Panc1 (cell line): Measurements from ENCODE around the gene ZNF333. TPM values are rescaled to one million over a fixed set of nuclear protein-coding genes. Genes with fewer than 3 reads are reported as not detected.

ENCODE experiments used
- ATAC-seq: fragments of 200-7000 bp; cut with Tn5 transposase; 2 replicates; pipeline ENCODE4 v1.9.1; 2020; ENCODE audit warnings: mild to moderate bottlenecking, moderate library complexity
- BruUV-seq: library from RNA; stranded (reverse); fragments of 400-500 nt; replicated peaks from 2 replicates; lab custom pipeline; 2021; lab: Mats Ljungman, UMichigan
- CTCF ChIA-PET: fragments of 300-600 bp; sonication (Branson Sonifier 250); formaldehyde crosslinking; loops from one replicate; lab custom pipeline; 2022; ENCODE audit warnings: antibody characterized with exemption; lab: Charles Lee
- POLR2A ChIA-PET: fragments of 300-600 bp; sonication (Branson Sonifier 250); formaldehyde crosslinking; loops from one replicate; lab custom pipeline; 2022; ENCODE audit warnings: antibody characterized with exemption; lab: Charles Lee
- DNase-seq: peaks from one replicate; pipeline ENCODE4 v3.0.0-alpha.2; 2010; ENCODE audit warnings: low read depth, low spot score
- H3K27ac ChIP-seq: 2 replicates; pipeline ENCODE4 v1.5.1; 2011; ENCODE audit warnings: mild to moderate bottlenecking, low read length, inconsistent platforms
- H3K27me3 ChIP-seq: fragments of 200-500 bp; sonication (Bioruptor generic); 2 replicates; pipeline ENCODE4 v1.6.0; 2014; ENCODE audit warnings: low read length, inconsistent platforms; ENCODE audit not compliant: control insufficient read depth, insufficient read depth
- H3K36me3 ChIP-seq: fragments of 200-500 bp; sonication (Bioruptor generic); 2 replicates; pipeline ENCODE4 v1.5.1; 2014; ENCODE audit warnings: inconsistent platforms, mild to moderate bottlenecking, low read length, moderate library complexity; ENCODE audit not compliant: control insufficient read depth, insufficient read depth
- H3K4me1 ChIP-seq: 2 replicates; pipeline ENCODE4 v1.5.1; 2011; ENCODE audit warnings: inconsistent platforms, mild to moderate bottlenecking, low read length, moderate library complexity; ENCODE audit not compliant: control insufficient read depth, insufficient read depth
- H3K4me3 ChIP-seq, 2 experiments: 2 replicates each; pipeline ENCODE4 v1.5.1; 2011 to 2012; ENCODE audit warnings: low read depth in 2 of 2, low read length in 2 of 2, mild to moderate bottlenecking in 2 of 2, inconsistent platforms in 1 of 2, moderate library complexity in 1 of 2
- H3K9me3 ChIP-seq: fragments of 200-500 bp; sonication (Bioruptor generic); 2 replicates; pipeline ENCODE4 v1.5.1; 2014; ENCODE audit warnings: low read depth, mild to moderate bottlenecking, inconsistent platforms, low read length, moderate library complexity; ENCODE audit not compliant: control insufficient read depth, insufficient read depth
- POLR2AphosphoS5 ChIP-seq: IDR thresholded peaks from 2 replicates; pipeline ENCODE4 v1.6.1; 2012; ENCODE audit warnings: mild to moderate bottlenecking, low read depth, low read length, moderate library complexity
- SIN3A ChIP-seq: IDR thresholded peaks from 2 replicates; pipeline ENCODE4 v1.6.1; 2012; ENCODE audit warnings: low read depth, mild to moderate bottlenecking, low read length, moderate library complexity, borderline replicate concordance; ENCODE audit not compliant: insufficient read depth
- TCF7L2 ChIP-seq: IDR thresholded peaks from 2 replicates; pipeline ENCODE4 v1.6.1; 2011; ENCODE audit warnings: mild to moderate bottlenecking, low read depth, low read length, inconsistent platforms
- in situ Hi-C: cut with HindIII; loops from 2 replicates; pipeline ENCODE4 v1.10.0; 2016; ENCODE audit warnings: low sequenced_read_pairs, low pct_unique_long_range_greater_than_20kb
- intact Hi-C: fragments of 100-400 bp; cut with micrococcal nuclease; formaldehyde crosslinking; loops from one replicate; pipeline ENCODE4 v1.10.0; 2022; ENCODE audit not compliant: unreplicated experiment
- total RNA-seq: library from RNA; stranded (reverse); gene quantifications from one replicate; pipeline ENCODE4 v1.2.1, GENCODE V29; 2021; ENCODE audit not compliant: unreplicated experiment
- TF ChIP-seq, protein P1 (sequence below): fragments of 450-650 bp; IDR thresholded peaks from 2 replicates; pipeline ENCODE4 v1.5.1; 2017; ENCODE audit warnings: mild to moderate bottlenecking
- TF ChIP-seq, protein P2 (sequence below), 2 experiments: IDR thresholded peaks; 2 replicates each; pipeline ENCODE4 v1.6.1; 2011 to 2012; ENCODE audit warnings: low read depth in 2 of 2, control low read depth in 1 of 2, low read length in 1 of 2, mild to moderate bottlenecking in 1 of 2, moderate library complexity in 1 of 2; ENCODE audit not compliant: insufficient read depth in 1 of 2

ZNF333 gene
- total RNA-seq, 1 experiment from 2014 or later, result 9.2 TPM

DNA sequence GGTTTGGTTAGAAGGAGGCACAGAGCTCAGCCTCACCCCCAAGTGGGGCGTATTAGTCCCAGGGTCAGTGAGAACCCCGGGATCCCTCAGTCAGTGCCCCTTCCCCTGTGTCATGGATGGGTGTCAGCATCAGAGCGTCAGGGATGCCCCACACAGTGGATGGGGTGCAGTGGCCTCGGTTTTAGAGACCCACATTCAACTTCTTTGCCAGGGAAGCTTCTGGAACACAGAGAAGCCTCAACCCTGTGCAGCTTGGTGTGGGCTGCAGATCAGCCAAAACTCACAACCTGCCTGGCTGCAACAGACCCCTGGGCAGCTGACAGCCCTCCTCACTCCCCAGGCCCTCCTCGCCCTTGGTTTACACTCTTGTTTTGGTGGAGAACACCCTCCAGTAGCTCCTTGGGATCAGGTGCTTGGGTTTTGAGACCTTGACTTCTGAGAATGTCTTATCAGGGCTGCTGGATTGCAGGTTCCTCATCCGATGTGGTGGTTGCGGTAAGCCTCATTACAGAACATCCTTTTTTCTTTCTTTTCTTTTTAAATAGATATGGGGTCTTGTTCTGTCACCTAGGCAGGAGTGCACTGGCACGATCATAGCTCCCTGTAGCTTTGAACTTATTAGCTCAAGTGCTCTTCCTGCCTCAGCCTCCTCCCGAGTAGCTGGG lies 11.0 kb downstream of the ZNF333 start:
- no peak overlapping the region for H3K4me3 ChIP-seq
- intact Hi-C loops, result no loop called here
- no peaks in the 10 kb centered on the region for H3K4me1 ChIP-seq
- H3K36me3 ChIP-seq, result peaks cover 2% of the 10 kb centered on the region
- DNase-seq, result no peak
- ChIA-PET POLR2A (interaction anchor here (0.7 kb wide), 1 partner anchor 46 kb away, joined by 4 read pairs; no protein-coding TSS in a partner anchor), CTCF (no interaction called here)
- in situ Hi-C loops, result no loop called here
- no peaks in the 10 kb centered on the region for H3K27me3 ChIP-seq
- H3K9me3 ChIP-seq, result no peaks in the 10 kb centered on the region
- no peak for ATAC-seq
- H3K27ac ChIP-seq, result no peak overlapping the region
- TF ChIP-seq, protein P1, sequence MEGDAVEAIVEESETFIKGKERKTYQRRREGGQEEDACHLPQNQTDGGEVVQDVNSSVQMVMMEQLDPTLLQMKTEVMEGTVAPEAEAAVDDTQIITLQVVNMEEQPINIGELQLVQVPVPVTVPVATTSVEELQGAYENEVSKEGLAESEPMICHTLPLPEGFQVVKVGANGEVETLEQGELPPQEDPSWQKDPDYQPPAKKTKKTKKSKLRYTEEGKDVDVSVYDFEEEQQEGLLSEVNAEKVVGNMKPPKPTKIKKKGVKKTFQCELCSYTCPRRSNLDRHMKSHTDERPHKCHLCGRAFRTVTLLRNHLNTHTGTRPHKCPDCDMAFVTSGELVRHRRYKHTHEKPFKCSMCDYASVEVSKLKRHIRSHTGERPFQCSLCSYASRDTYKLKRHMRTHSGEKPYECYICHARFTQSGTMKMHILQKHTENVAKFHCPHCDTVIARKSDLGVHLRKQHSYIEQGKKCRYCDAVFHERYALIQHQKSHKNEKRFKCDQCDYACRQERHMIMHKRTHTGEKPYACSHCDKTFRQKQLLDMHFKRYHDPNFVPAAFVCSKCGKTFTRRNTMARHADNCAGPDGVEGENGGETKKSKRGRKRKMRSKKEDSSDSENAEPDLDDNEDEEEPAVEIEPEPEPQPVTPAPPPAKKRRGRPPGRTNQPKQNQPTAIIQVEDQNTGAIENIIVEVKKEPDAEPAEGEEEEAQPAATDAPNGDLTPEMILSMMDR, result no peak
- TF ChIP-seq SIN3A (no peak), TCF7L2 (no peak), POLR2AphosphoS5 (no peak)
- TF ChIP-seq, protein P2, sequence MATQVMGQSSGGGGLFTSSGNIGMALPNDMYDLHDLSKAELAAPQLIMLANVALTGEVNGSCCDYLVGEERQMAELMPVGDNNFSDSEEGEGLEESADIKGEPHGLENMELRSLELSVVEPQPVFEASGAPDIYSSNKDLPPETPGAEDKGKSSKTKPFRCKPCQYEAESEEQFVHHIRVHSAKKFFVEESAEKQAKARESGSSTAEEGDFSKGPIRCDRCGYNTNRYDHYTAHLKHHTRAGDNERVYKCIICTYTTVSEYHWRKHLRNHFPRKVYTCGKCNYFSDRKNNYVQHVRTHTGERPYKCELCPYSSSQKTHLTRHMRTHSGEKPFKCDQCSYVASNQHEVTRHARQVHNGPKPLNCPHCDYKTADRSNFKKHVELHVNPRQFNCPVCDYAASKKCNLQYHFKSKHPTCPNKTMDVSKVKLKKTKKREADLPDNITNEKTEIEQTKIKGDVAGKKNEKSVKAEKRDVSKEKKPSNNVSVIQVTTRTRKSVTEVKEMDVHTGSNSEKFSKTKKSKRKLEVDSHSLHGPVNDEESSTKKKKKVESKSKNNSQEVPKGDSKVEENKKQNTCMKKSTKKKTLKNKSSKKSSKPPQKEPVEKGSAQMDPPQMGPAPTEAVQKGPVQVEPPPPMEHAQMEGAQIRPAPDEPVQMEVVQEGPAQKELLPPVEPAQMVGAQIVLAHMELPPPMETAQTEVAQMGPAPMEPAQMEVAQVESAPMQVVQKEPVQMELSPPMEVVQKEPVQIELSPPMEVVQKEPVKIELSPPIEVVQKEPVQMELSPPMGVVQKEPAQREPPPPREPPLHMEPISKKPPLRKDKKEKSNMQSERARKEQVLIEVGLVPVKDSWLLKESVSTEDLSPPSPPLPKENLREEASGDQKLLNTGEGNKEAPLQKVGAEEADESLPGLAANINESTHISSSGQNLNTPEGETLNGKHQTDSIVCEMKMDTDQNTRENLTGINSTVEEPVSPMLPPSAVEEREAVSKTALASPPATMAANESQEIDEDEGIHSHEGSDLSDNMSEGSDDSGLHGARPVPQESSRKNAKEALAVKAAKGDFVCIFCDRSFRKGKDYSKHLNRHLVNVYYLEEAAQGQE (IDR thresholded peaks at IDR 0.05; ENCODE audit: insufficient read depth in 1 of 2, low read depth in 2 of 2, low read length in 1 of 2), result no peak
- no TSS peak for BruUV-seq

DNA sequence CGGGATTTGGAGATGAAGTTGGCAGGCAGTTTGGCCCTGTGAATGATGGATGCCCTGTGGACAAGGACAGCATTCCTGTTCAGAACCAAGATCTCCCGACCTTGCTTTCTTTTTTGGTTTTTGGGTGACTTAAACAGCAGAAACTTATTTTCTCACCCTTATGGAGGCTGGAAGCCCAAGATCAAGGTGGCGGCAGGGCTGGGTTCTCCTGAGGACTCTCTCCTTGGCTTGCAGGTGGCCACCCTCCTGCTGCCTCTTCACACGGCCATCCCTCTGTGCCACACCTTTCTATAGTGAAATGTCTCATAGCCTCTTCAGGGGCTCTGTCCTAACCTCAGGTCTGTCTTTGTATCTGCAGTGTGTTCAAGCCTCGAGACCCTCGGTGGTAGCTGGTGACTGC lies 14.0 kb downstream of the ZNF333 start:
- no peak for DNase-seq
- no TSS peak for BruUV-seq
- no peak overlapping the region for H3K4me3 ChIP-seq
- POLR2A ChIA-PET, result interaction anchor here (0.5 kb wide), 1 partner anchor 11 kb away, joined by 3 read pairs; no protein-coding TSS in a partner anchor
- in situ Hi-C loops, result no loop called here
- H3K36me3 ChIP-seq, result peaks cover 2% of the 10 kb centered on the region
- no peaks in the 10 kb centered on the region for H3K27me3 ChIP-seq
- CTCF ChIA-PET, result no interaction called here
- ATAC-seq, result no peak
- no peak for TF ChIP-seq POLR2AphosphoS5
- H3K9me3 ChIP-seq, result no peaks in the 10 kb centered on the region
- no peaks in the 10 kb centered on the region for H3K4me1 ChIP-seq
- no peak overlapping the region for H3K27ac ChIP-seq
- intact Hi-C loops, result no loop called here

DNA sequence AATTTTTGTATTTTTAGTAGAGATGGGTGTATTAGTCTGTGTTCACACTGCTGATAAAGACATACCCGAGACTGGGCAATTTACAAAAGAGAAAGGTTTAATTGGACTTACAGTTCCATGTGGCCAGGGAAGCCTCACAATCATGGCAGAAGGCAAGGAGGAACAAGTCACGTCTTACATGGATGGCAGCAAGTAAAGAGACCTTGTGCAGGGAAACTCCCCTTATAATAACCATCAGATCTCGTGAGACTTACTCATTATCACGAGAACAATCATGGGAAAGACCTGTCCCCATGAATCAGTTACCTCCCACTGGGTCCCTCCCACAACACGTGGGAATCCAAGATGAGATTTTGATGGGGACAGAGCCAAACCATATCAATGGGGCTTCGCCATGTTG lies 14.6 kb downstream of the ZNF333 start:
- intact Hi-C loops, result no loop called here
- no peak overlapping the region for H3K27ac ChIP-seq
- ChIA-PET CTCF (interaction anchor here (0.5 kb wide), 1 partner anchor 1470 kb away, joined by 4 read pairs; no protein-coding TSS in a partner anchor), POLR2A (no interaction called here)
- H3K9me3 ChIP-seq, result no peaks in the 10 kb centered on the region
- ATAC-seq (no peak), DNase-seq (no peak)
- TF ChIP-seq, protein P1, result no peak
- peaks cover 2% of the 10 kb centered on the region for H3K36me3 ChIP-seq
- no TSS peak for BruUV-seq
- no peaks in the 10 kb centered on the region for H3K27me3 ChIP-seq
- H3K4me1 ChIP-seq, result no peaks in the 10 kb centered on the region
- in situ Hi-C loops, result no loop called here
- no peak overlapping the region for H3K4me3 ChIP-seq
